ENCODE data around the gene NCR2. TPM values are rescaled to one million over a fixed set of nuclear protein-coding genes. Genes with fewer than 3 reads are reported as not detected.

NCR2 gene
- total and polyA plus RNA-seq, 10 donors = not detected

DNA sequence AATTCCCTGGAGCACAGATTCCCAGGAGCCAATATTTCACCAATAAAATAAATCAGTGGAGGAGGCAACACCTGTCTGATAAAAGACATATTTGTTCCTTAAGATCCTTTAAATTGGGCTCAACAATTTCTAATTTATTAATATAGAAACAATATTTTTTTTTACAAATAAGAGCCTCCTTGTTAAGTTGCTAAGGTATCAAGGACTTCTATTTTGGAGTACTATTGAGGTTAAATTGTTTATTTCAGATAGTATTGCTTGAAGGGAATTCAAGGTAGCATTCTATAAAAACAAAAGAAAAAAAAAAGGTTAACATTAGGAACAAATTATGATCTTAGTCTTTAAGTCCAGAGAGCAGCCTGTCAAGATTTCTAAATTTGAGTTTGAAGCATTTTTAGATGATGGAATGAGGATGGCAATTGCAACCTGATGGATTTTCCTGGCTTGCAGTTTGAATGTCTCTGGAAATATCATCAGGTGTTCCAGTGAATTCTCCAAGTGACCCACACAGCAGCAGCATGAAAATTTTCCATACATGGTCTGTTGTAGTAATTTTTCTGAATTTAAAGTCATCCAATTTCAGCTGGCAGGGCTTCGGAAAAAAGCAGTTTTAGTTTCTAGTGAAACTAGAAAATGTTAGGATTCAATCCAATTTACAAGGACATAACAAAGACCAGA lies 19.3 kb upstream of the NCR2 start:
- H3K9me3 ChIP-seq = no peaks in the 10 kb centered on the region
- peaks cover 3 to 18% (median 14%) of the 10 kb centered on the region in 6 donors for H3K4me1 ChIP-seq
- DNase-seq = no peak
- intact Hi-C loops (cut with DNase I; ENCODE audit: low total_unique reads) = no loop called here
- H3K4me3 ChIP-seq = no peak overlapping the region
- peaks cover 0 to 24% (median 4%) of the 10 kb centered on the region in 7 donors for H3K27me3 ChIP-seq (replicated peaks in 1 of 7)
- no peaks in the 10 kb centered on the region for H3K36me3 ChIP-seq
- no peak overlapping the region for H3K27ac ChIP-seq
- TF ChIP-seq POLR2A (IDR thresholded peaks at IDR 0.05) (no peak), POLR2AphosphoS5 (IDR thresholded peaks at IDR 0.05) (no peak)
- whole genome bisulfite sequencing, 5 donors = 83 to 94% (median 87%) methylated on average over 1 of the region's 1 CpG

DNA sequence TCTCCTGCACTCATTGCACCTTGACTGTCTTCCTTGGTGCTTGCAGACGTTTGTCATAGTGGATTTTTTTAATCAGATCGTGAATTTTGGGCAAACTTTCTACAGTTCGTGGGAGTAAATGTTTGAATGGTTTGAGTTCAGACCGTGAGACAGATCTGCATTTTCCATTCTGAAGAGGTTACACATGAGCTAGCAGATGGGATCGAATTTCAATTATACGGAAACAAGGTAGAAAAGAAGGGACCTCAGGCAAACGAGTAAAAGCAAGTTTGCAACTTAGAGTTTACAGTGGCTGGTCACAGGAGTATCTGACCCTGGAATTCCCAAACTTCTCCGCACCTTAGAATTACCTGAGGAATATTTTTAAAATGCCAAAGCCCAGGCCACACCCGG lies 17.2 kb upstream of the NCR2 start:
- WGBS, 5 donors = 43 to 65% (median 57%) methylated on average over 9 of the region's 9 CpGs
- H3K9me3 ChIP-seq = no peaks in the 10 kb centered on the region
- H3K36me3 ChIP-seq = no peaks in the 10 kb centered on the region

DNA sequence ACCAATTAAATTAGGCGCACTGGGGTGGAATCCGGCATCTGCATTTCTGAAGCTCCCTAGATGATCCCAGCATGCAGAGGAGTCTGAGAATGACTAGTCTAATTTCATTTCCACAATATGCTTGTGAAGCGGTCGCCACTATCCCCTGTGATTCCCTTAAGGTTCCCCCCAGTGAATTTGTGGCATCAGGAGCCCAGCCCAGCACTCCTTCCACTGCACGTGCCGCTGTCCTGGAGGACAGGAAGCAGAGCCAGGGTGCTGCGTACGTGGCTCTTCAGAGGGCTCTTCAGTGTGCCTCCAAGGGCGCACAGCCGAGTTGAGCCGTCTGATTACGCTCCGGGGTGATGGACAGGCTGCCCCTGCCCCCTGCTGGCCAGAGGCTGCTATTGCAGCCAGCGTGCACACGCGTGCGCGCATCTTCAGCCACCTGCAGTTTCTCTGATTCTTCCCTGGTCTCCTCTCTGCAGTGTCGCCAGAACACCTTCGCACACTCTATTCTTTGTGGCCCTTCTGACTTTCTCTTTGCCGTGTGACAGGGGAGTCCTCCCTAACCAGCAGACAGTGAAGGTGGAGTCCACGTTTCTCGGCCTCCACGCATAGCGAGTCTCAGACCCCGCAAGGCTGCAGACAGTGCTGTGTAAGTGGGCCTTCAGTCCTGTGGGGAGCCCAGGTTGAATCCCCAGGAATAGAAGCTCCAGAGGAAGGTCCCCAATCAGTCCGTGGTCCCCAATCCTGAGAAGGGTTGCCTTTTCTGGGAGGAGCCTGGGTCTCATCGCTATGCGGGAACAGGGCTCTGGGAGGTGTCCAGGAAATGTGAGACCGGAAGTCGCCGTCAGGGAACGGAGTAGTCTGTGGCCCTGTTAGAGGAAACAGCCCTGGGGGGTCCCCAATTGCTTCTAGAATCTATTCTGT lies 16.5 kb upstream of the NCR2 start:
- TF ChIP-seq, protein P1, sequence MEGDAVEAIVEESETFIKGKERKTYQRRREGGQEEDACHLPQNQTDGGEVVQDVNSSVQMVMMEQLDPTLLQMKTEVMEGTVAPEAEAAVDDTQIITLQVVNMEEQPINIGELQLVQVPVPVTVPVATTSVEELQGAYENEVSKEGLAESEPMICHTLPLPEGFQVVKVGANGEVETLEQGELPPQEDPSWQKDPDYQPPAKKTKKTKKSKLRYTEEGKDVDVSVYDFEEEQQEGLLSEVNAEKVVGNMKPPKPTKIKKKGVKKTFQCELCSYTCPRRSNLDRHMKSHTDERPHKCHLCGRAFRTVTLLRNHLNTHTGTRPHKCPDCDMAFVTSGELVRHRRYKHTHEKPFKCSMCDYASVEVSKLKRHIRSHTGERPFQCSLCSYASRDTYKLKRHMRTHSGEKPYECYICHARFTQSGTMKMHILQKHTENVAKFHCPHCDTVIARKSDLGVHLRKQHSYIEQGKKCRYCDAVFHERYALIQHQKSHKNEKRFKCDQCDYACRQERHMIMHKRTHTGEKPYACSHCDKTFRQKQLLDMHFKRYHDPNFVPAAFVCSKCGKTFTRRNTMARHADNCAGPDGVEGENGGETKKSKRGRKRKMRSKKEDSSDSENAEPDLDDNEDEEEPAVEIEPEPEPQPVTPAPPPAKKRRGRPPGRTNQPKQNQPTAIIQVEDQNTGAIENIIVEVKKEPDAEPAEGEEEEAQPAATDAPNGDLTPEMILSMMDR (IDR thresholded peaks at IDR 0.05 in 8 of 11, conservative IDR thresholded peaks at IDR 0.05 in 3 of 11) = peak; percentile 99 to 100 (median 100)
- TF ChIP-seq POLR2A (IDR thresholded peaks at IDR 0.05) (no peak), POLR2AphosphoS5 (IDR thresholded peaks at IDR 0.05) (peak; percentile 55 to 85 (median 68))
- H3K36me3 ChIP-seq = no peaks in the 10 kb centered on the region
- WGBS, 5 donors = 15 to 20% (median 18%) methylated on average over 28 to 33 of the region's 33 CpGs
- no peaks in the 10 kb centered on the region for H3K9me3 ChIP-seq
- peaks cover 0 to 14% (median under 1%) of the 10 kb centered on the region in 7 donors for H3K27me3 ChIP-seq (replicated peaks in 1 of 7)
- H3K4me3 ChIP-seq = peak overlapping the region in 6 of 8 donors; percentile 6 to 58 (median 18)
- peaks cover 3 to 18% (median 14%) of the 10 kb centered on the region in 6 donors for H3K4me1 ChIP-seq
- peak overlapping the region in 4 of 8 donors; percentile 6 to 60 (median 42) for H3K27ac ChIP-seq
- intact Hi-C loops (cut with DNase I; ENCODE audit: low total_unique reads) = no loop called here
- DNase-seq = peak; percentile 97

More for the DNA sequence above, 17.2 kb upstream of the NCR2 start:
- DNase-seq = no peak
- TF ChIP-seq, protein P1 (IDR thresholded peaks at IDR 0.05 in 8 of 11, conservative IDR thresholded peaks at IDR 0.05 in 3 of 11) = no peak
- TF ChIP-seq POLR2A (IDR thresholded peaks at IDR 0.05) = no peak
- no peak for TF ChIP-seq POLR2AphosphoS5 (IDR thresholded peaks at IDR 0.05)
- Histone ChIP-seq H3K4me3 (peak overlapping the region in 3 of 8 donors; percentile 6 to 58 (median 22)), H3K4me1 (peaks cover 3 to 18% (median 14%) of the 10 kb centered on the region in 6 donors), H3K27me3 (replicated peaks in 1 of 7) (peaks cover 0 to 19% (median 4%) of the 10 kb centered on the region in 7 donors), H3K27ac (peak overlapping the region in 4 of 8 donors; percentile 6 to 60 (median 42))
- intact Hi-C loops (cut with DNase I; ENCODE audit: low total_unique reads) = no loop called here

DNA sequence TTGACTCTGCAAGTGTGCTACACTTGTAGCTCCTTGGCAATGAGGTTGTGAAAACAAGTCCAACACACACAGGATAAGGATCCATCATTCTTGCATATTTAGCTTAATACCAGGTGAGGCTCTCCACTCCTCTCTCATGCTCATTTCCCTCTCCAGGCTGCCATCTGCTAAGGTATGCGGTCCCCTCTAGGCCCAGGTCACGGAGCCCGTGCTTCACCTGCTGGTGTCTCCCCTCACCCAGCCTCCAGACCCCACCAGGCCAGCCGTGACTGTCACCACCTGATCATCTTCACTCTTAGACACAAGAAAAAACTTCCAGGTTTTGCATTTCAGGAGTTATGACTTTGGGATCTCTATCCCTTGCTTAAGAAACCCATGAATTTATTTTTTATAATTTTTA lies 14.2 kb upstream of the NCR2 start:
- TF ChIP-seq, protein P1 (IDR thresholded peaks at IDR 0.05 in 8 of 11, conservative IDR thresholded peaks at IDR 0.05 in 3 of 11) = no peak
- TF ChIP-seq POLR2AphosphoS5 (IDR thresholded peaks at IDR 0.05) = no peak
- no peak for TF ChIP-seq POLR2A (IDR thresholded peaks at IDR 0.05)
- H3K36me3 ChIP-seq = no peaks in the 10 kb centered on the region
- intact Hi-C loops (cut with DNase I; ENCODE audit: low total_unique reads) = no loop called here
- no peak overlapping the region for H3K4me3 ChIP-seq
- peaks cover 3 to 18% (median 14%) of the 10 kb centered on the region in 6 donors for H3K4me1 ChIP-seq
- H3K27me3 ChIP-seq (replicated peaks in 1 of 7) = peaks cover 0 to 24% (median 8%) of the 10 kb centered on the region in 7 donors
- WGBS, 5 donors = 68 to 90% (median 80%) methylated on average over 4 of the region's 4 CpGs
- no peak for DNase-seq
- H3K27ac ChIP-seq = no peak overlapping the region
- no peaks in the 10 kb centered on the region for H3K9me3 ChIP-seq

Measured in spleen (tissue), 11 donors.